OCI-LY3 (cell line): Measurements from ENCODE around the gene CHST1.

ENCODE experiments used
- H2AFZ ChIP-seq: fragments of 200-600, 300-600 bp; shearing (Covaris generic); 2 replicates; pipeline ENCODE4 v1.6.0; 2014; ENCODE audit warnings: antibody characterized with exemption, low read depth, low read length
- H3K27ac ChIP-seq: fragments of 200-600, 300-600 bp; sonication (generic); 2 replicates; pipeline ENCODE4 v1.5.1; 2014; ENCODE audit warnings: mild to moderate bottlenecking, low read length, moderate library complexity, mixed read lengths
- H3K27me3 ChIP-seq: fragments of 200-600, 300-600 bp; sonication (generic); 2 replicates; pipeline ENCODE4 v1.6.1; 2014; ENCODE audit warnings: low read depth, low read length, mixed read lengths
- H3K36me3 ChIP-seq: fragments of 200-600, 300-600 bp; sonication (generic); replicated peaks from 2 replicates; pipeline ENCODE3; 2014; ENCODE audit warnings: low read depth, low read length, mixed read lengths
- H3K4me1 ChIP-seq: fragments of 300-600, 200-600 bp; sonication (generic); 2 replicates; pipeline ENCODE4 v1.6.1; 2014; ENCODE audit warnings: low read length, mixed read lengths
- H3K4me2 ChIP-seq: fragments of 200-600, 300-600 bp; sonication (generic); 2 replicates; pipeline ENCODE4 v1.6.1; 2014; ENCODE audit warnings: low read length, mixed read lengths
- H3K4me3 ChIP-seq: fragments of 300-600, 200-600 bp; sonication (generic); 2 replicates; pipeline ENCODE4 v1.5.1; 2014; ENCODE audit warnings: antibody characterized with exemption, mild to moderate bottlenecking, low read length, moderate library complexity
- H3K79me2 ChIP-seq: fragments of 300-600, 200-600 bp; shearing (Covaris generic); 2 replicates; pipeline ENCODE4 v1.6.1; 2014; ENCODE audit warnings: mild to moderate bottlenecking, low read length, mixed read lengths
- H3K9ac ChIP-seq: fragments of 300-600, 200-600 bp; shearing (Covaris generic); 2 replicates; pipeline ENCODE4 v1.6.0; 2014; ENCODE audit warnings: mild to moderate bottlenecking, low read length, moderate library complexity
- H3K9me3 ChIP-seq: fragments of 200-600, 300-600 bp; shearing (Covaris generic); 2 replicates; pipeline ENCODE4 v1.6.1; 2014; ENCODE audit warnings: low read length, mixed read lengths; ENCODE audit not compliant: insufficient read depth
- H4K20me1 ChIP-seq: fragments of 200-600, 300-600 bp; sonication (generic); 2 replicates; pipeline ENCODE4 v1.6.1; 2016; ENCODE audit warnings: low read length, mixed read lengths; ENCODE audit not compliant: insufficient read depth
- CTCF ChIP-seq: fragments of 200-600, 300-600 bp; sonication (generic); IDR thresholded peaks from 2 replicates; pipeline ENCODE4 v1.5.1; 2014; ENCODE audit warnings: antibody characterized with exemption, low read length, low read depth
- EZH2phosphoT487 ChIP-seq: fragments of 200-600 bp; shearing (Covaris generic); IDR thresholded peaks from 2 replicates; pipeline ENCODE4 v1.6.1; 2018; ENCODE audit warnings: antibody characterized with exemption, mixed run types, low read depth

The CHST1 gene

DNA sequence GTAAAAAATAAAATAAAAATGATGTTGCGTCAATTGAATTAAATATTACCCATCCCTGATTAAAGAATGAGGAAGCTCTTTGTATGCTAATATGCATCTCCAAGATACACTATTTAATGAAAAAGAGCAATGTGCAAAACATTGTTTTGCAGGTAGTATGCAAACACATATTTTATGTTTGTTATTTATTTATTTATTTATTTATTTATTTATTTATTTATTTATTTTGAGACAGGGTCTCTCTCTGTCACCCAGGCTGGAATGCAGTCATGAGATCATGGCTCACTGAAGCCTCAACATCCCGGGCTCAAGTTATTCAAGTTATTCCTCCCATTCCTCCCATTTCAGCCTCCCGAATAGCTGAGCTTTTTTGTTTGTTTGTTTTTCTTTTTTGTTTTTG, 7.2 kb upstream of the CHST1 start:
- Histone ChIP-seq H3K9me3 (no peaks in the 10 kb centered on the region), H3K36me3 (no peaks in the 10 kb centered on the region), H4K20me1 (peaks cover 16% of the 10 kb centered on the region; the same call in 1 of the 2 replicates), H2AFZ (no peak overlapping the region), H3K27me3 (peaks cover 81% of the 10 kb centered on the region), H3K4me3 (no peak overlapping the region), H3K4me2 (no peak overlapping the region), H3K79me2 (no peaks in the 10 kb centered on the region), H3K9ac (no peak overlapping the region), H3K4me1 (peaks cover 20% of the 10 kb centered on the region), H3K27ac (no peak overlapping the region)
- TF ChIP-seq CTCF (no peak), EZH2phosphoT487 (no peak)

- Histone ChIP-seq H4K20me1 (peaks cover 16% of the 10 kb centered on the region; the same call in 1 of the 2 replicates), H3K36me3 (no peaks in the 10 kb centered on the region), H3K27ac (no peak overlapping the region), H3K9me3 (no peaks in the 10 kb centered on the region), H3K4me2 (no peak overlapping the region), H3K9ac (no peak overlapping the region), H2AFZ (no peak overlapping the region), H3K4me1 (peaks cover 17% of the 10 kb centered on the region), H3K4me3 (no peak overlapping the region), H3K79me2 (no peaks in the 10 kb centered on the region), H3K27me3 (peaks cover 88% of the 10 kb centered on the region)
- TF ChIP-seq CTCF (no peak), EZH2phosphoT487 (no peak)
Measured at GRCh38 chr11:45671246-45672171, 6.1 kb upstream of the CHST1 start.

- no peaks in the 10 kb centered on the region for H3K36me3 ChIP-seq
- peaks cover 15% of the 10 kb centered on the region; the same call in 1 of the 2 replicates for H4K20me1 ChIP-seq
- no peak overlapping the region for H3K4me3 ChIP-seq
- TF ChIP-seq EZH2phosphoT487, result no peak
- no peak for TF ChIP-seq CTCF
- no peak overlapping the region for H3K9ac ChIP-seq
- no peak overlapping the region for H3K27ac ChIP-seq
- no peak overlapping the region for H3K4me2 ChIP-seq
- peaks cover 90% of the 10 kb centered on the region for H3K27me3 ChIP-seq
- no peaks in the 10 kb centered on the region for H3K9me3 ChIP-seq
- no peaks in the 10 kb centered on the region for H3K79me2 ChIP-seq
- no peak overlapping the region for H2AFZ ChIP-seq
- peaks cover 7% of the 10 kb centered on the region; the same call in 1 of the 2 replicates for H3K4me1 ChIP-seq
Measured at GRCh38 chr11:45670386-45671135, 5.1 kb upstream of the CHST1 start.

GRCh38 chr11:45669956-45670355, 4.5 kb upstream of the CHST1 start:
- H3K27me3 ChIP-seq, result peaks cover 84% of the 10 kb centered on the region
- no peak for TF ChIP-seq EZH2phosphoT487
- no peak for TF ChIP-seq CTCF

More at GRCh38 chr11:45669956-45670355, 4.5 kb upstream of the CHST1 start:
- Histone ChIP-seq H3K27ac (no peak overlapping the region), H4K20me1 (peaks cover 12% of the 10 kb centered on the region; the same call in 1 of the 2 replicates), H3K4me1 (peaks cover 1% of the 10 kb centered on the region; the same call in 1 of the 2 replicates), H3K36me3 (no peaks in the 10 kb centered on the region), H2AFZ (no peak overlapping the region), H3K9ac (no peak overlapping the region), H3K79me2 (no peaks in the 10 kb centered on the region), H3K4me3 (no peak overlapping the region), H3K4me2 (no peak overlapping the region), H3K9me3 (no peaks in the 10 kb centered on the region)
